ENCODE results near the gene GNAS. TPM values are rescaled to one million over a fixed set of nuclear protein-coding genes. Genes with fewer than 3 reads are reported as not detected.

The GNAS gene
- total and polyA plus RNA-seq, 12 donors, result 614 to 6,333 (median 1,418) TPM

- no peak for DNase-seq
- no peaks in the 10 kb centered on the region for H3K36me3 ChIP-seq (replicated peaks in 1 of 2)
- no peak for TF ChIP-seq POLR2A (IDR thresholded peaks at IDR 0.05)
- TF ChIP-seq CTCF (IDR thresholded peaks at IDR 0.05), result no peak
- WGBS, 4 donors, result 72 to 87% (median 80%) methylated on average over 6 of the region's 6 CpGs
- intact Hi-C loops (cut with DNase I), result no loop called here
- H3K27me3 ChIP-seq, result no peaks in the 10 kb centered on the region
- no peak overlapping the region for H3K4me3 ChIP-seq
- no peaks in the 10 kb centered on the region for H3K9me3 ChIP-seq (replicated peaks in 1 of 3)
- no peak overlapping the region for H3K27ac ChIP-seq
- no peaks in the 10 kb centered on the region for H3K4me1 ChIP-seq (replicated peaks in 1 of 2)
Measured at GRCh38 chr20:58918621-58919020, 66.1 kb downstream of the GNAS start.

- 46 to 61% (median 57%) methylated on average over 6 of the region's 6 CpGs for WGBS, 4 donors
- Histone ChIP-seq H3K27me3 (no peaks in the 10 kb centered on the region), H3K4me1 (replicated peaks in 1 of 2) (no peaks in the 10 kb centered on the region), H3K36me3 (replicated peaks in 1 of 2) (no peaks in the 10 kb centered on the region), H3K4me3 (no peak overlapping the region), H3K27ac (no peak overlapping the region), H3K9me3 (replicated peaks in 1 of 3) (no peaks in the 10 kb centered on the region)
- peak in 1 of 7 donors; percentile 19 for DNase-seq
- TF ChIP-seq POLR2A (IDR thresholded peaks at IDR 0.05), result no peak
- no peak for TF ChIP-seq CTCF (IDR thresholded peaks at IDR 0.05)
- intact Hi-C loops (cut with DNase I), result no loop called here
Measured at GRCh38 chr20:58921564-58921963, 69.0 kb downstream of the GNAS start.

- no peak for TF ChIP-seq CTCF (IDR thresholded peaks at IDR 0.05)
- TF ChIP-seq POLR2A (IDR thresholded peaks at IDR 0.05), result no peak
- Histone ChIP-seq H3K36me3 (replicated peaks in 1 of 2) (no peaks in the 10 kb centered on the region), H3K4me3 (no peak overlapping the region), H3K4me1 (replicated peaks in 1 of 2) (no peaks in the 10 kb centered on the region), H3K27me3 (no peaks in the 10 kb centered on the region), H3K9me3 (replicated peaks in 1 of 3) (no peaks in the 10 kb centered on the region), H3K27ac (no peak overlapping the region)
- no peak for DNase-seq
- intact Hi-C loops (cut with DNase I), result no loop called here
- WGBS, 4 donors, result 92 to 98% (median 95%) methylated on average over 1 of the region's 1 CpG
Measured at GRCh38 chr20:58922036-58922435, 69.5 kb downstream of the GNAS start.

GRCh38 chr20:58923117-58923712 is 70.7 kb downstream of the GNAS start:
- H3K27ac ChIP-seq, result no peak overlapping the region
- H3K4me3 ChIP-seq, result no peak overlapping the region
- DNase-seq, result no peak
- no peaks in the 10 kb centered on the region for H3K36me3 ChIP-seq (replicated peaks in 1 of 2)
- no peaks in the 10 kb centered on the region for H3K9me3 ChIP-seq (replicated peaks in 1 of 3)
- intact Hi-C loops (cut with DNase I), result no loop called here
- WGBS, 4 donors, result 78 to 86% (median 83%) methylated on average over 8 of the region's 8 CpGs
- no peaks in the 10 kb centered on the region for H3K27me3 ChIP-seq
- TF ChIP-seq CTCF (IDR thresholded peaks at IDR 0.05), result no peak
- no peak for TF ChIP-seq POLR2A (IDR thresholded peaks at IDR 0.05)
- no peaks in the 10 kb centered on the region for H3K4me1 ChIP-seq (replicated peaks in 1 of 2)
